HG03432 (cell line): ENCODE results near the gene CATSPER3.

Experiments used
- ATAC-seq: cut with Tn5 transposase; IDR thresholded peaks from one replicate; pipeline ENCODE4 v1.9.1; 2021; ENCODE audit warnings: mild to moderate bottlenecking, moderate library complexity; ENCODE audit not compliant: unreplicated experiment

The CATSPER3 gene

GRCh38 chr5:135059000-135059923 lies 91.6 kb downstream of the CATSPER3 start:
- no peak for ATAC-seq

- ATAC-seq, result no peak
Observed at GRCh38 chr5:135060021-135060420, 92.3 kb downstream of the CATSPER3 start.

- no peak for ATAC-seq
Observed at GRCh38 chr5:135061001-135061400, 93.3 kb downstream of the CATSPER3 start.
